BE2C (cell line): ENCODE data around the gene MBD3L2.
"Not testable (repeated sequence)": the region's sequence is repeated elsewhere in the genome, so short reads cannot be mapped to it uniquely, and the experiment has no call there.

Experiments used
- DNase-seq: peaks from one replicate; pipeline ENCODE4 v3.0.0-alpha.2; 2020
- H3K27me3 ChIP-seq: fragments of 250-450 bp; sonication (Bioruptor Pico); 2 replicates; pipeline ENCODE4 v1.5.1; 2020; ENCODE audit warnings: mild to moderate bottlenecking
- H3K36me3 ChIP-seq: fragments of 250-450 bp; sonication (Bioruptor Pico); 2 replicates; pipeline ENCODE4 v1.5.1; 2020; ENCODE audit warnings: mild to moderate bottlenecking
- H3K4me1 ChIP-seq: fragments of 250-450 bp; sonication (Bioruptor Pico); 2 replicates; pipeline ENCODE4 v1.5.1; 2020
- H3K4me3 ChIP-seq: 2 replicates; pipeline ENCODE4 v1.5.1; 2011; ENCODE audit warnings: low read depth, low read length
- H3K9me3 ChIP-seq: fragments of 250-450 bp; sonication (Bioruptor Pico); 2 replicates; pipeline ENCODE4 v1.5.1; 2020
- TF ChIP-seq, protein P1 (sequence below): IDR thresholded peaks from 2 replicates; pipeline ENCODE4 v1.5.1; 2012; ENCODE audit warnings: mild to moderate bottlenecking, low read depth, low read length

MBD3L2 gene

GRCh38 chr19:7054635-7055368 is 5.7 kb downstream of the MBD3L2 start:
- not testable (repeated sequence) for H3K36me3 ChIP-seq, DNase-seq, H3K27me3 ChIP-seq, H3K9me3 ChIP-seq, H3K4me1 ChIP-seq, H3K4me3 ChIP-seq

GRCh38 chr19:7055679-7056078 is 6.6 kb downstream of the MBD3L2 start:
- H3K27me3 ChIP-seq, H3K4me1 ChIP-seq, H3K9me3 ChIP-seq, DNase-seq, H3K4me3 ChIP-seq, H3K36me3 ChIP-seq: not testable (repeated sequence)

- H3K4me1 ChIP-seq, DNase-seq: not testable (repeated sequence)
These were observed 7.2 kb downstream of the MBD3L2 start for GRCh38 chr19:7056371-7056770.

GRCh38 chr19:7058576-7058975 is 9.5 kb downstream of the MBD3L2 start, which contains the start of gene MBD3L3:
Gene MBD3L3, minus strand, starts transcription at chr19:7058676. Its CDS starts 71 bp downstream, at chr19:7058605.
- not testable (repeated sequence) for DNase-seq, H3K4me1 ChIP-seq, H3K9me3 ChIP-seq, H3K36me3 ChIP-seq, H3K4me3 ChIP-seq, H3K27me3 ChIP-seq

More at GRCh38 chr19:7056371-7056770, 7.2 kb downstream of the MBD3L2 start:
- not testable (repeated sequence) for H3K27me3 ChIP-seq, H3K36me3 ChIP-seq, H3K4me3 ChIP-seq, H3K9me3 ChIP-seq

GRCh38 chr19:7059977-7060376 is 10.9 kb downstream of the MBD3L2 start:
- DNase-seq, H3K36me3 ChIP-seq, H3K9me3 ChIP-seq, H3K4me1 ChIP-seq, H3K4me3 ChIP-seq, H3K27me3 ChIP-seq: not testable (repeated sequence)

- Histone ChIP-seq H3K36me3 (no peaks in the 10 kb centered on the region), H3K27me3 (no peaks in the 10 kb centered on the region), H3K4me3 (no peak overlapping the region), H3K9me3 (no peaks in the 10 kb centered on the region; the same call in 1 of the 2 replicates), H3K4me1 (no peaks in the 10 kb centered on the region)
- DNase-seq: no peak
- TF ChIP-seq, protein P1, sequence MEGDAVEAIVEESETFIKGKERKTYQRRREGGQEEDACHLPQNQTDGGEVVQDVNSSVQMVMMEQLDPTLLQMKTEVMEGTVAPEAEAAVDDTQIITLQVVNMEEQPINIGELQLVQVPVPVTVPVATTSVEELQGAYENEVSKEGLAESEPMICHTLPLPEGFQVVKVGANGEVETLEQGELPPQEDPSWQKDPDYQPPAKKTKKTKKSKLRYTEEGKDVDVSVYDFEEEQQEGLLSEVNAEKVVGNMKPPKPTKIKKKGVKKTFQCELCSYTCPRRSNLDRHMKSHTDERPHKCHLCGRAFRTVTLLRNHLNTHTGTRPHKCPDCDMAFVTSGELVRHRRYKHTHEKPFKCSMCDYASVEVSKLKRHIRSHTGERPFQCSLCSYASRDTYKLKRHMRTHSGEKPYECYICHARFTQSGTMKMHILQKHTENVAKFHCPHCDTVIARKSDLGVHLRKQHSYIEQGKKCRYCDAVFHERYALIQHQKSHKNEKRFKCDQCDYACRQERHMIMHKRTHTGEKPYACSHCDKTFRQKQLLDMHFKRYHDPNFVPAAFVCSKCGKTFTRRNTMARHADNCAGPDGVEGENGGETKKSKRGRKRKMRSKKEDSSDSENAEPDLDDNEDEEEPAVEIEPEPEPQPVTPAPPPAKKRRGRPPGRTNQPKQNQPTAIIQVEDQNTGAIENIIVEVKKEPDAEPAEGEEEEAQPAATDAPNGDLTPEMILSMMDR: no peak
These were observed 14.2 kb downstream of the MBD3L2 start for GRCh38 chr19:7063339-7063738.

DNA sequence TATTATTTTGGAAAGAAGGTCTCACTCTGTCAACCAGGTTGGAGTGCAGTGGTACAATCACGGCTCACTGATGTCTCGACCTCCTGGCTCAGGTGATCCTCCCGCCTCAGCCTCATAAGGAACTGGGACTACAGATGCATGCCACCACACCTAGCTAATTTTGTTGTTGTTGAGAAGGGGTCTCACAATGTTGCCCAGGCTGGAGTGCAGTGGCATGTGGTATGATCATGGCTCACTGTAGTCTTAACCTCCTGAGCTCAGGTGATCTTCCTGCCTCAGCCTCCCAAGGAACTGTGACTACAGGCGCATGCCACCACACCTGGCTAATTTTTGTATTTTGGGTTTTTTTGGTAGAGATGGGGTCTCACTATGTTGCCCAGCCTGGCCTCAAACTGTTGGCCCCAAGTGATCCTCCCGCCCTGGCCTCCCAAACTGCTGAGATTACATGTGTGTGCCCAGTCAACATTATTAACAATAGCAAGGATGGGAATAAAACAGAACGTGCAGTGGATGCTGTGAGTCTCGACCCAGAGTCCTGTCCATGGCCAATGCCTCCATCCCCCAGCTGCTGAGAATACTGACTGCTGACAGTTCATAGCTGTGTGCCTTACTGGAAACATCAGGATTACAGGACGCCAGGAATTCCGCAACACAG is 14.8 kb downstream of the MBD3L2 start:
- no peak for DNase-seq
- H3K27me3 ChIP-seq: no peaks in the 10 kb centered on the region

DNA sequence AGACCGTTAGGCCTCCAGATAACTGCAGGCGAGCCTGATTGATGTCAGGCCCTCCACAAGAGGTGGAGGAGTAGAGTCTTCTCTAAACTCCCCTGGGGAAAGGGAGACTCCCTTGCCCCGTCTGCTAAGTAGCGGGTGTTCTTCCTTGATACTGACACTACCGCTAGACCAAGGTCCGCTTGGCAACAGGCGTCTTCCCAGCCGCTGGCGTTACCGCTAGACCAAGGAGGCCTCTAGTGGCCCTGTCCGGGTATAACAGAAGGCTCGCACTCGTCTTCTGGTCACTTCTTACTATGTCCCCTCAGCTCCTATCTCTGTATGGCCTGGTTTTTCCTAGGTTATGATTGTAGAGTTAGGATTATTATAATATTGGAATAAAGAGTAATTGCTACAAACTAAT is 18.0 kb downstream of the MBD3L2 start:
- TF ChIP-seq, protein P1: peak; percentile 35; the same call in 1 of the 2 replicates
- DNase-seq: peak; percentile 44
- H3K4me1 ChIP-seq, H3K27me3 ChIP-seq, H3K9me3 ChIP-seq, H3K36me3 ChIP-seq, H3K4me3 ChIP-seq: not testable (repeated sequence)

More for the DNA sequence above, 14.8 kb downstream of the MBD3L2 start:
- H3K4me1 ChIP-seq: no peaks in the 10 kb centered on the region
- TF ChIP-seq, protein P1: no peak
- H3K9me3 ChIP-seq: no peaks in the 10 kb centered on the region; the same call in 1 of the 2 replicates
- no peaks in the 10 kb centered on the region for H3K36me3 ChIP-seq
- no peak overlapping the region for H3K4me3 ChIP-seq
